Neural progenitor cell (in vitro differentiated cells): ENCODE measurements around the gene SMC5. TPM values are rescaled to one million over a fixed set of nuclear protein-coding genes. Genes with fewer than 3 reads are reported as not detected.

ENCODE experiments used
- DNase-seq: peaks from one replicate; pipeline ENCODE4 v3.0.0-alpha.2; 2016; ENCODE audit warnings: low spot score
- H2AFZ ChIP-seq: fragments of 200-600 bp; sonication (generic); replicated peaks from 2 replicates; pipeline ENCODE4 v1.6.1; 2016; ENCODE audit warnings: antibody characterized with exemption
- H3F3A ChIP-seq: fragments of 200-600 bp; sonication (generic); 2 replicates; pipeline ENCODE4 v1.6.1; 2016; ENCODE audit warnings: antibody characterized with exemption, low read depth
- H3K27ac ChIP-seq: fragments of 200-600 bp; sonication (generic); 2 replicates; pipeline ENCODE4 v1.5.1; 2016; ENCODE audit warnings: mild to moderate bottlenecking
- H3K27me3 ChIP-seq: fragments of 200-600 bp; sonication (generic); 2 replicates; pipeline ENCODE4 v1.6.1; 2016; ENCODE audit warnings: mild to moderate bottlenecking, moderate library complexity
- H3K36me3 ChIP-seq: fragments of 200-600 bp; sonication (generic); 2 replicates; pipeline ENCODE4 v1.5.1; 2016
- H3K4me1 ChIP-seq: fragments of 200-600 bp; sonication (generic); 2 replicates; pipeline ENCODE4 v1.6.1; 2016; ENCODE audit warnings: mixed run types
- H3K4me2 ChIP-seq: fragments of 200-600 bp; sonication (generic); 2 replicates; pipeline ENCODE4 v1.6.1; 2016
- H3K4me3 ChIP-seq: fragments of 200-600 bp; sonication (generic); 2 replicates; pipeline ENCODE4 v1.5.1; 2016
- H3K79me2 ChIP-seq: fragments of 200-600 bp; sonication (generic); 2 replicates; pipeline ENCODE4 v1.6.1; 2016; ENCODE audit warnings: low read depth
- H3K9ac ChIP-seq: fragments of 200-600 bp; sonication (generic); 2 replicates; pipeline ENCODE4 v1.6.1; 2016
- H3K9me3 ChIP-seq: fragments of 200-600 bp; sonication (generic); 2 replicates; pipeline ENCODE4 v1.5.1; 2016; ENCODE audit warnings: low read depth
- H4K20me1 ChIP-seq: fragments of 200-600 bp; sonication (generic); 2 replicates; pipeline ENCODE4 v1.6.1; 2016; ENCODE audit warnings: low read depth
- H3K27ac Mint-ChIP-seq: 3 replicates; pipeline ENCODE4 v1.8.0; 2021; ENCODE audit warnings: mixed read lengths
- H3K27me3 Mint-ChIP-seq: 2 replicates; pipeline ENCODE4 v1.8.0; 2022; ENCODE audit warnings: low read depth, mild to moderate bottlenecking, inconsistent platforms, moderate library complexity, mixed read lengths; ENCODE audit not compliant: insufficient read depth
- H3K36me3 Mint-ChIP-seq: 3 replicates; pipeline ENCODE4 v1.8.0; 2021; ENCODE audit warnings: mixed read lengths
- H3K4me1 Mint-ChIP-seq: 3 replicates; pipeline ENCODE4 v1.8.0; 2021; ENCODE audit warnings: mixed read lengths
- H3K4me3 Mint-ChIP-seq: 3 replicates; pipeline ENCODE4 v1.8.0; 2021; ENCODE audit warnings: mild to moderate bottlenecking, moderate library complexity, mixed read lengths
- H3K9me3 Mint-ChIP-seq: 3 replicates; pipeline ENCODE4 v1.8.0; 2020; ENCODE audit warnings: mixed read lengths
- EZH2 ChIP-seq: fragments of 200-600 bp; sonication (generic); IDR thresholded peaks from 2 replicates; pipeline ENCODE4 v1.6.1; 2017; ENCODE audit warnings: antibody characterized with exemption, mild to moderate bottlenecking, moderate library complexity
- EZH2phosphoT487 ChIP-seq: fragments of 200-600 bp; sonication (generic); IDR thresholded peaks from 2 replicates; pipeline ENCODE4 v1.6.1; 2017; ENCODE audit warnings: antibody characterized with exemption
- total RNA-seq: library from RNA; depleted of rRNA; stranded (reverse); fragments of >200 nt; gene quantifications from 2 replicates; pipeline ENCODE4 v1.2.3, GENCODE V29; 2015; ENCODE audit warnings: low replicate concordance
- TF ChIP-seq, protein P1 (sequence below): fragments of 200-600 bp; sonication (generic); IDR thresholded peaks from 2 replicates; pipeline ENCODE4 v1.5.1; 2017; ENCODE audit warnings: antibody characterized with exemption, mild to moderate bottlenecking

SMC5 gene
- total RNA-seq, 1 donor from 2014 or later: 63.1 TPM

GRCh38 chr9:70355801-70356200 is 97.0 kb downstream of the SMC5 start:
- Histone ChIP-seq H4K20me1 (no peaks in the 10 kb centered on the region), H3K79me2 (no peaks in the 10 kb centered on the region), H3K4me3 (no peak overlapping the region), H3K27ac (no peak overlapping the region), H3F3A (no peaks in the 10 kb centered on the region), H3K4me2 (no peak overlapping the region), H3K9ac (no peak overlapping the region), H3K27me3 (no peaks in the 10 kb centered on the region), H2AFZ (no peak overlapping the region), H3K36me3 (no peaks in the 10 kb centered on the region), H3K4me1 (no peaks in the 10 kb centered on the region), H3K9me3 (no peaks in the 10 kb centered on the region)
- Mint-ChIP-seq H3K9me3 (no peaks in the 10 kb centered on the region), H3K27me3 (no peaks in the 10 kb centered on the region), H3K4me1 (no peaks in the 10 kb centered on the region), H3K4me3 (no peak overlapping the region), H3K36me3 (peaks cover 11% of the 10 kb centered on the region), H3K27ac (no peak overlapping the region)
- no peak for DNase-seq
- TF ChIP-seq, protein P1, sequence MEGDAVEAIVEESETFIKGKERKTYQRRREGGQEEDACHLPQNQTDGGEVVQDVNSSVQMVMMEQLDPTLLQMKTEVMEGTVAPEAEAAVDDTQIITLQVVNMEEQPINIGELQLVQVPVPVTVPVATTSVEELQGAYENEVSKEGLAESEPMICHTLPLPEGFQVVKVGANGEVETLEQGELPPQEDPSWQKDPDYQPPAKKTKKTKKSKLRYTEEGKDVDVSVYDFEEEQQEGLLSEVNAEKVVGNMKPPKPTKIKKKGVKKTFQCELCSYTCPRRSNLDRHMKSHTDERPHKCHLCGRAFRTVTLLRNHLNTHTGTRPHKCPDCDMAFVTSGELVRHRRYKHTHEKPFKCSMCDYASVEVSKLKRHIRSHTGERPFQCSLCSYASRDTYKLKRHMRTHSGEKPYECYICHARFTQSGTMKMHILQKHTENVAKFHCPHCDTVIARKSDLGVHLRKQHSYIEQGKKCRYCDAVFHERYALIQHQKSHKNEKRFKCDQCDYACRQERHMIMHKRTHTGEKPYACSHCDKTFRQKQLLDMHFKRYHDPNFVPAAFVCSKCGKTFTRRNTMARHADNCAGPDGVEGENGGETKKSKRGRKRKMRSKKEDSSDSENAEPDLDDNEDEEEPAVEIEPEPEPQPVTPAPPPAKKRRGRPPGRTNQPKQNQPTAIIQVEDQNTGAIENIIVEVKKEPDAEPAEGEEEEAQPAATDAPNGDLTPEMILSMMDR: no peak
- no peak for TF ChIP-seq EZH2

- Mint-ChIP-seq H3K9me3 (no peaks in the 10 kb centered on the region), H3K36me3 (peaks cover 1% of the 10 kb centered on the region), H3K4me1 (peaks cover 4% of the 10 kb centered on the region), H3K27ac (no peak overlapping the region), H3K4me3 (no peak overlapping the region), H3K27me3 (no peaks in the 10 kb centered on the region)
- H3K9ac ChIP-seq: no peak overlapping the region
- TF ChIP-seq, protein P1: no peak
- no peak for TF ChIP-seq EZH2
- no peak for TF ChIP-seq EZH2phosphoT487
- no peaks in the 10 kb centered on the region for H3K79me2 ChIP-seq
- H3K4me2 ChIP-seq: no peak overlapping the region
- H3K4me3 ChIP-seq: no peak overlapping the region
- no peaks in the 10 kb centered on the region for H3K4me1 ChIP-seq
- DNase-seq: no peak
- H3F3A ChIP-seq: no peaks in the 10 kb centered on the region
- H3K27ac ChIP-seq: no peak overlapping the region
- H2AFZ ChIP-seq: no peak overlapping the region
- no peaks in the 10 kb centered on the region for H3K27me3 ChIP-seq
- no peaks in the 10 kb centered on the region for H4K20me1 ChIP-seq
- H3K36me3 ChIP-seq: no peaks in the 10 kb centered on the region
- H3K9me3 ChIP-seq: no peaks in the 10 kb centered on the region
Measured at GRCh38 chr9:70362952-70363351, 104.2 kb downstream of the SMC5 start.

- no peak for DNase-seq
- no peaks in the 10 kb centered on the region for H3K9me3 ChIP-seq
- no peak overlapping the region for H3K4me3 ChIP-seq
- no peak for TF ChIP-seq EZH2phosphoT487
- TF ChIP-seq EZH2: no peak
- TF ChIP-seq, protein P1: no peak
- H3F3A ChIP-seq: no peaks in the 10 kb centered on the region
- H3K27ac ChIP-seq: no peak overlapping the region
- Mint-ChIP-seq H3K27ac (no peak overlapping the region), H3K4me3 (no peak overlapping the region), H3K36me3 (no peaks in the 10 kb centered on the region), H3K4me1 (peaks cover 7% of the 10 kb centered on the region), H3K27me3 (no peaks in the 10 kb centered on the region), H3K9me3 (no peaks in the 10 kb centered on the region)
- H3K36me3 ChIP-seq: no peaks in the 10 kb centered on the region
- no peaks in the 10 kb centered on the region for H3K79me2 ChIP-seq
- no peaks in the 10 kb centered on the region for H4K20me1 ChIP-seq
- no peak overlapping the region for H3K9ac ChIP-seq
- H3K4me1 ChIP-seq: no peaks in the 10 kb centered on the region
- H2AFZ ChIP-seq: no peak overlapping the region
- no peaks in the 10 kb centered on the region for H3K27me3 ChIP-seq
- no peak overlapping the region for H3K4me2 ChIP-seq
Measured at GRCh38 chr9:70363760-70364159, 105.0 kb downstream of the SMC5 start.
